GM19468 (cell line): ENCODE data around the gene APAF1.

Experiments used
- ATAC-seq: cut with Tn5 transposase; IDR thresholded peaks from one replicate; pipeline ENCODE4 v1.9.1; 2021; ENCODE audit warnings: mild to moderate bottlenecking, moderate library complexity, moderate number of reproducible peaks; ENCODE audit not compliant: unreplicated experiment; ENCODE audit errors: extremely low read depth

APAF1 gene

DNA sequence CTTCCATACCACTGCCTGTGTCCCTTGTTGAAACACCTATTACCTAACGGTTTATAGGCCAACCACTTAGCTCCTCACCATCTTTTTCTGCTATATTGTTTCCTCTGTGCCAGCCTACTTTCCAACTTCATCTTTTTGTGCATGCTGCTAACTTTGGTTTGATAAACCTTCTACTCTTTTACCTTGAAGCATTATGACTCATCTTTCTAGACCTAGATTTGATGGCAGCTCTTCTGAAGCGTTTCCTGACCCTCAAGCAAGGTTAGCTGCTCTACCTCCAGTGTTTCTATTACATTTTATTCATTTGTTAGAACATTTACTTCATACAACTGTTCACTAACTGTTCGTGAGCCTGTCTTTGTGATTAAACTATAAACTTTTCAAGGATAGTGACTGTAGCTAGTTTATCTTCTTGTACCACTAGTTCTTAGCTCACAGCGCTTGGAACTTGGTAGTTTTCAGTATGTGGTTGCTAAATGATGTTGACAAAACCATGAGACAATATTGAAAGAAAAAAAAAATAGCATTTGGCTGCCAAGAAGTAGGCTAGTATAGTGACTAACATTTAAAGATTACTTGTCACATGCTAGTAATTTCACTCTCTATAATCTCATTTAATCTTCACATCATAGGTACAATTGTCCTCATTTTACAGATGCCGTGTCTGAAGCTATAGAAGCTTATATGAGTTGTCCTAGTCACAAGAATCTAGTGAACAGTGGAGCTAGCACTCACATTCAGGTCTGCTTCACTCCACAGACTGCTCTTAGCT is 79.5 kb downstream of the APAF1 start:
- ATAC-seq: no peak

DNA sequence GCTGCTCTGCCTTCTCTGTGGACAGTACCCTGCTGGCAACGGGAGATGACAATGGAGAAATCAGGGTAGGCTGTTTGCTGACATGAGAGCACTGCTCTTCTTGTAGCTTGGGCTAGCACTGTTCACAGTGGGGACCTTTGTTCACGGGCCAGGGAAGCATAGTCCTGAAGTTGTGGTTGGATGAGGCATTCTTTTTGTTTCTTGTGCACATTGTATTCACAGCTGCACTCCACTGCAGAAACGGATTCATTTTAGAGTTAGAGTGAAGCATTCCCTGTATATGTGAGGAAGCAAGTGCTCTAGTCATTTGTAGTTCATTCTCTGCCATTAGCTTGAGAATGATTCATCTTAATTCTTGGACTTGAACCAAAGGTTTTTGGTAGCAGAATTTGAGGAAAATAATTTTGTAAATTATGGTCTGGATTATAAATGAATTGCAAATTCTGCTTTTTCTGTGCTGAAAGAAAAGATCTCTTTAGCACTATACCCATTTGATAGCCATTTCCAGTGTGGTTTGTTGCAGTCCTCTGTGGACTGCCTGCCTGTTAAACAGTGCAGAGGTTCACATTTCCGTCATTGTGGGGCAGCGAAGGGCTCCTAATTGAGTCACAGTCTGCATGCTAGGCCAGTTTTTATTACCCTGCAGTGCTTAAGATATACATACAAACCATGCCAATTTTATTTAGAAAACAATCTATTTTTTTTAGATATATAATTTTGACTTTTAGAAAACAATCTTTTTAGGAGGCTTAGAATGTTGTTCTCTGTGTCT is 80.6 kb downstream of the APAF1 start:
- ATAC-seq: peak; percentile 49

DNA sequence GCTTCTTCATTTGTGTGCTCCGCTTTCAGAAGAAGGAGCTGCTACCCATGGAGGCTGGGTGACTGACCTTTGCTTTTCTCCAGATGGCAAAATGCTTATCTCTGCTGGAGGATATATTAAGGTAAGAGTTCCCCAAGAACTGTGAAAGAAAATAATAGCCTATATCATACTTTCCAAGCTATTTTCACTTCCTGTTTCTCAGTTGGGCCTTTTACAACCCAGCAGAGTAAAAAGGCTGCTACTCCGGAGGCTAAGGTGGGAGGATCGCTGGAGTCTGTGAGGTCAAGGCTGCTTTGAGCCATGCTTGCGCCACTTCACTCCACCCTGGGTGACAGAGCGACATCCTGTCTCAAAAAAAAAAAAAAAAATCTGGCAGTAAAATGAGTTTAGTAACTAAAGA is 82.1 kb downstream of the APAF1 start:
- ATAC-seq: no peak

DNA sequence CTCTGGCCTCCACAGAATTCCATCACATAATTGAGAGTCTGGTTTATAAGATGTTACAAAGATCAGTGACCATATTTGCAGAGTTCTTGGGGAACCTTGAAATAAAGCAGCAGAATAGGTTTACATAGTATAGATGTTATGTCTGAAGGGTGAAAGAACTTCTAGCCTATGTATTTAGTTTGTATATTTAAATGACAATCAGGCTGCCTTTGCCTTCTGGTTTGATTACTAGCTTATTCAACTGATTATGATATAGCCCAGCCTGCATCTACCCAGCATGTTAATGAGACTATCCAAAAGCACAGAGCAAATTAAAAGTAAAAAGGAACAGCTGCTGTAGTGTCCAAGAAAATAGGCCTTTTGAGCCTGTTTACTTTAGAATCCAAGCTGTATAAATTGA is 85.3 kb downstream of the APAF1 start:
- ATAC-seq: no peak

DNA sequence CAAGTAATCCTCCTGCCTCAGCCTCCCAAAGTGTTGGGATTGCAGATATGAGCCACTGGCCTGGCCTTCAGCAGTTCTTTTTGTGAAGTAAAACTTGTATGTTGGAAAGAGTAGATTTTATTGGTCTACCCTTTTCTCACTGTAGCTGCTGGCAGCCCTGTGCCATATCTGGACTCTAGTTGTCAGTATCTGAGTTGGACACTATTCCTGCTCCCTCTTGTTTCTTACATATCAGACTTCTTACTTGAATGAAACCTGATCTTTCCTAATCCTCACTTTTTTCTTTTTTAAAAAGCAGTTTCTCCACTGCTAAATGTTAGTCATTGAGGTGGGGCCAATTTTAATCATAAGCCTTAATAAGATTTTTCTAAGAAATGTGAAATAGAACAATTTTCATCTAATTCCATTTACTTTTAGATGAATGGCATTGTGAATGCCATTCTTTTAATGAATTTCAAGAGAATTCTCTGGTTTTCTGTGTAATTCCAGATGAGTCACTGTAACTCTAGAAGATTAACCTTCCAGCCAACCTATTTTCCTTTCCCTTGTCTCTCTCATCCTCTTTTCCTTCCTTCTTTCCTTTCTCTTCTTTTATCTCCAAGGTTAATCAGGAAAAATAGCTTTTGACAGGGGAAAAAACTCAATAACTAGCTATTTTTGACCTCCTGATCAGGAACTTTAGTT is 88.7 kb downstream of the APAF1 start:
- no peak for ATAC-seq

DNA sequence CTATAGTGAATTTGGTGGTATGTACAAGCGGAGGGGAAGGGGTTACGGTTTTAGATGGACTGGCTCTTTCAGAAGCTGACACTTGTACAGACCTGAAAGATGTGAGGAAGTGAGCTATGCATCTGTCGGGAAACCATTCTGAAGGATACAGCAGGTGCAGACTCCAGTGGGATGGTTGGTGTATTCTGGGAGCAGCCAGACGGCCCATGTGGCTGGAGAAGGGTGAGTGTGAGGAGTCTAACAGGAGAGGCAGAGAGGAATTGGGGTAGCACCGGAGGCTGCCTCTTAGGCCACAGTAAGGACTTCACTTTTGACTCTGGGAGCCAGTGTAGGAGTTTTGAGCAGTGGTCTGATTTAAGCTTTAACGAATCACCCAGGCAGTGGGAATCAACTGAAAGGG is 90.7 kb downstream of the APAF1 start:
- ATAC-seq: no peak

DNA sequence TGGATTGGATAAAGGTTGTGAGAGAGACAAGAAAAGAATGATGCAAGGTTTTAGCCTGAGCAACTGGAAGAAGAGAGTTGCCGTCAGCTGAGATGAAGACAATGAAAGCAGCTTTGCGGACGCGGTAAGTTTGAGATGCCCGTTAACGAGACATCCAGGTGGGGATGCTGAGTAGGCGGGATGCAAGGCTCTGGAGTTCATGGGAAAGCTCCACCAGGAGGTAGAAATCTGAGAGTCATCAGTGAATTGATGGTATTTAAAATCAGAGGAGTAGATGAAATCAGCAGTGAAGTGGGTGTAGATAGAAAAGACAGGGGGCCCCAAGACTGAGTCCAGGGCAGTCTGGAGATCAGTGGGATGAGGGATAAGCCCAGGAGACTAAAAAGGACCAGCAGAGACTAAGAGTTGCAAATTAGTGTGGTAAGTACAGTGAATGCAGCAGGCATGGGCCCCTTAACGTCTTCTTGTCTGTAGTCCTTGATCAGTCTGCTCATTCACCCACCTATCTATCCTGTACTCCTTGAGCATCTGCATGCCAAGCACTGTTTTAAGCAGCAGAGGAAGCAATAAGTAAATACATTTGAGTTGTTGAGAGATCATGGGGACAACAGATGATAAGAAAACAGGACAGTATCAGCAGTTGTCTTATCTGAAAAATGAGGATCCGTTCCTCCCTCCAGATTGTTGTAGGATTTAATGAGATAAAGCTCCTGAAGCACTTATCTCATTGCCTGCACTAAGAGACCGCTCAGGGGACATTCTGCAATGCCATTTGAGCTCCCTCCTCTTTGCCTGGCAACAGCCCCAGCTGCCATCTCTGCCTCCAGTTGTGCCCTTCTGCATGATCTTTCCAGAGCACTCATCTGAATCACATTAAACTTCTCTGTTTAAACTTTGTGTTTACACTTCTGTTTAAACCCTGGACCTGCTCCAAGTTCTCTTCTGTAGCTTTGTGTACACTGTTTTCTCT is 91.5 kb downstream of the APAF1 start:
- ATAC-seq: no peak

DNA sequence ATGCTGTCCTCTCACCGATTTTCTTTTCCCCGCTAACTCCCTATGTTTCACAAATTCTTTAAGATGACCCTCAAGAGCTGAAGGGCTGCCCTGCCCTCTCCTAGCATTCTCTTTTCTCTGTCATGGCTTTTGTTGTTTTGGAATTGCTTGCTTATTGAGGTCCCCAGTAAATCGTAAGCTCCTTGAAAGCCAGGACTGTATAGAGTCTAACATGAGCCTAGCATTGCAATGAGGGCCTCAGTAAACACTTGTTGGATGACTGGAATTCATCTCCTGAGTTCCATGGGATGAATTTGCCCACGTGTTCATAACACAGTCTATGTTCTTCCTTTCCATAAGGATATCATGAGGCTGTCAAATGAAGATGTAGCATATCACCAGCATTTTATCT is 92.2 kb downstream of the APAF1 start:
- no peak for ATAC-seq

DNA sequence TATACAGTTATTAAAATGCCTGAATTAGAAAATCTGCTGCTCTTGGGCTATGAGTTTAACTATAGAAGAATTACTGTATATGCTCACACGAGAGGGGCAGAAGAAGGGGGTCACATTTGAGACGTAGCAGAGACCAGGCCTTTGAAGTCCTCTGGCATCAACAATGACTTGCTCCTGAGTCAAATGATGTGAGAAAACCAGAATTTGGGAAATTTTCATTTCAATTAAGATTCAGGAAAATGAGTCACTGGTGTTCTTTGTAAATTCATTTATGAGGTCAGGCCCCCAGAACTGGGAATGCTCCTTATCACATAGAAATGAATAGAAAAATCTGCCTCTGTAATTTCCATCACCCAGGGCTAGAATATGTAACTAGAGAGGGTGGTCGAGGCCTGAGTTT is 92.9 kb downstream of the APAF1 start:
- ATAC-seq: no peak

DNA sequence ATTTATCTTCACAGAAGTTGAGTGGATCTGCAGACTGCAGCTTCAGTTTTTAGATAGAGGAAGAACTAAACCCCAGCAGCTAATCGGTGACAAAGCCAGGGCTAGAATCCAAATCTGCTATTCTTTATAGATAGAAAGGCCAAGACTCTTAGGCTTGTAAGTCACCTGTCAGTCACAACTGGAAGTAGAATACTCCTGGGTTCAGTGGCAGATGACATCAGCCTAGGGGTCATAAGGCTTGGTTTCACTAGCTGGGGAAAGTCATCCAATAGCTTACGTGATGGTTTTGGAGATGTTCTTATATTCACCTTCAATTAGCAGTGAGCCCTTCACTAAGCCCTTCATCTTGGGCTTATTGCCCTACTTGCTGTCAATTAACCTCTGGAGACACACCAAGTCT is 93.4 kb downstream of the APAF1 start:
- ATAC-seq: no peak

DNA sequence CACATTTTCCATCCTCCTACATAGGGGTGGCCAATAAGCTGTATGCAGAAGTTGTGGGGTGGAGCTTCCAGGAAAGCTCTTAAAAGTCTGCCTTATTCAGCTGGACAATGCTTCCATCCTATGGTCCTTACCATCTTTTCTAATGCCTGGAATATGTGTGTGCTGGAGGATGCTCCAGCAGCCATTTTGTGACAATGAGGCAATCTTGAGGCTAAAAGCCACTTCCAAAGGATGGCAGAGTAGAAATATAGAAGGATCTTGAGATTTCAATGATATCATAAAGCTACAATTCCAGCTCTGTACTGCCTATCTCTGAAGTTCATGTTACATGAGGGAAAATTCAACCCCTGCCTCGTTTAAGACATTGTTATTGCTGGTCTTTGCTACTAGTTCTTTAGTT is 95.7 kb downstream of the APAF1 start:
- ATAC-seq: no peak

DNA sequence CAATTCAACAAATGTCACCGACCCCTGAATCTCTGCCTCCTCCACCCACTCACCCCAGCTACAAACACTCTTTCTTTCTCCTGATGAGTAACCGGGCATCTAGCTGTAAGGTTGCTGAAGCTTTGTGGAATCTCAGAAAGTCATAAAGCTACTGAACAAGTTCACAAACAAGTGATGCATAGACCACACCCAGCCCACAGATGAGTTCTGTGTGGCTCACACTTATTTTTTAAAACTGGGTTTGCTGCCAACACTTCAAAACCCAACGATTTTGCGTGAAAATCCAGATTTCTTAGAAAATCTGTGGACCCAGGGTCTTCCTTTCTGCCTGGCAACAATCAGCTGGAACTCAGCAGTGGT is 96.1 kb downstream of the APAF1 start:
- ATAC-seq: no peak

DNA sequence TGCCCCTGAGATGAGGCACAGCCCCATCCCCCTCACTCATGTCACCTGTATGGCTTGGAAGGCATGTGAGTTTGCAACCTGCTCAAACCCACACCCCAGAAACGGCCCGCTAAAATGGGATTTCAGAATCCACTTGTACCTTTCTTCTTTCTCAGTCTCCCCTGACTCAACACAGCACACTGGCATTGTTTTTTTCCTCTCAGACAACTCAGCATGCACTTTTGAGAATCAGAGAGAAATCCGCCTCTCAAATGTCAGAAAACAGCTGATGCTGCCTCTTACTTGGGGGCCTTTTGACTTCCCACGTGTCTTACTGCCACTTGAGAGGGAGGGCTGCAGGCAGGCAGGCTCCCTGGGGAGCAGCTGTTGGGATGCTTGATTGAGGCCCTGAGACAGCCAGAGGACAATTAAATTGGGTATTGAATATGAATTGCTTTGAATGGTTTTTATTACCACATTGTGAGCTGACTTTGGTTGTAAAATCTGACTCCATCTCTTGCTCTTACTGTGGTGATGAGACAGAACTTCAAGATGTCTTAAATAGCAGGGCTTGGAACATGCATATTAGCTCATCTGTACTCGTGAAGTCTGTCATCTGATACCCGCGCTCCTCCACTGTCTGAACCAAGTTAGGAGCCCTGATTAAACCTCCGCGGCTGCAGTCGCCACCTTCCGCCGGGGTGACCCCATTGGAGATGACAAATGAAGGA is 96.6 kb downstream of the APAF1 start:
- no peak for ATAC-seq

DNA sequence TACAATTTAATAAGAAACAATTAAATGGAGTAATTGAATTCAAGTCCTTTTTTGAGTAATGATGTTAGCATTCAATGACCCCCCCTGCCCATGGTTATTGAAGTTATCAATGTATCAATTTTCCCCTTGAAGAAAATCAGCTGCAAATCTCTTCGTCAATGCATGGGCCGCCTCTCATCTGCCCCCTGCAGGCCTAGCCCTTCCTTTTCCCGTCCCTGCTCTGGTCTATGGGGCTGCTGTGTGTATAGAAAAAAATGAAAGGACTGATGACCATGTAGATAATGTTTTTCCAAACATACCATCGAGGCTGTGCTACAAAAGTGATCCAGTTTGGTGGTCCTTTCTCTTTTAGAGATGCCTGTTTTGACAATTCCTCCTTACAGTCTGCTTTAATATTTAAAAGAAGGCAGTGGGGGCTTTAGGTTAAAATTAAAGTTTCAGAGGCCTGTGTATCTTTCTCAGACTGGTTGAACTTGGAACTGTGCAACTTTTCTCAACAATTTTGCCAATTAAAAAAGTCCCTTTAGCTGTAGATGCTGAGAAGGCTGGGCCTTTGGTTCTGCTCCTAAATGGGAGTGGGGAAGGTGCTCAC is 98.4 kb downstream of the APAF1 start:
- ATAC-seq: no peak

DNA sequence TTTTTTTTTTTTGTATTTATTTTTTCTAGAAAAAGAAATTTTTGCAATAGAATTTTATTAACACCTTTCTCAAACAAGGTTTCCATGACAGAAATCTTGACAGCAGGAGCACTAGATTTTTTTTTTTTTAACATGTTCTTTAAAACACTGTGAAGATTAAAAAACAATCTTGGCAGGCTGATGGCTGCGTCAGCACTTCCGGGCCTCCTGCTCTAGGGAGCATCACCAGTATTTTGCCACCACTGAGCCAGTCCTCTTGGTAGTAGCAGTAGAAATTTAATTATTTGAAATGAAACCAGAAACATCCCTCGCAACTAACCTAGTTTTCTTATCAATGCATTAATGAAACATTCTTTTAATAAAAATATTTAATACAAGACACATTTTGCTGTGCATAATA is 99.6 kb downstream of the APAF1 start:
- no peak for ATAC-seq

DNA sequence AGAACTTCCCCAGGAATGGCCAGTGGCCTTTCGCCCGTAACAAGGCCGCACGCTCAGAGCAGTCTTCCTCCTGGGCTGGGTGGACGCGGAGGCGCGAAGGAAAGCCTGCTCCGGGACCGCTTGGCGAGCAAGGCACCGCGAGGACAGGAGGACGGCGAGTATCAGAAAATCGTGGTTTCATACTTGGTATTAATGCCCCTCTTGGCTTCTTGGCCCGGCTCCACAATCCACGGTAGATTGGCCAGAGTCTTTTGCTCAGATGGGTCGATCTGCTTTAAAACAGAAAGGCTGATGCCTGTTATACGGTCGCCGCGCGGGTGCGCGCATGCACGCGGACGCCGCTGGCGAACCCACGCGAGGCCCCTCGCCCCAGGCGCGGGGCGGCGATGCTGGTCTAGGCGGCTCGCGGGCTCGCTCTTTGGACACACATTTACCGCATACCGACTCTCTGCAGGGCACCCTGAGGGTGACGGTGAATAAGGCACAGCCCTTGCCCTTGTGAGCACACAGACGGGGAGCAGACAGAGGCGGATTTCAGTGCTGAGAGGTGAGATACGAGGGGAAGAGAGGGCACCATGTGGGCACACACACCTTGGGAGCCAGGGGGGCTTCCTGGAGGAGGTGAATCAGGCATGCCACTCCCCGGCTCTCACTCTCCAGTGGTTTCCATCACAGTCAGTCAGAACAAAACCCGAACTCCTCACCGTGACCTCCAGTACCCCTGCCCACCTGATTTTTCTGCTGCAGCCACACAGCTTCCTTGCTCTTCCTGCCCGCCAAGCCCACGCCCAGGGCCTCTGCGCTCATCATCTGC is 100.7 kb downstream of the APAF1 start:
- no peak for ATAC-seq

DNA sequence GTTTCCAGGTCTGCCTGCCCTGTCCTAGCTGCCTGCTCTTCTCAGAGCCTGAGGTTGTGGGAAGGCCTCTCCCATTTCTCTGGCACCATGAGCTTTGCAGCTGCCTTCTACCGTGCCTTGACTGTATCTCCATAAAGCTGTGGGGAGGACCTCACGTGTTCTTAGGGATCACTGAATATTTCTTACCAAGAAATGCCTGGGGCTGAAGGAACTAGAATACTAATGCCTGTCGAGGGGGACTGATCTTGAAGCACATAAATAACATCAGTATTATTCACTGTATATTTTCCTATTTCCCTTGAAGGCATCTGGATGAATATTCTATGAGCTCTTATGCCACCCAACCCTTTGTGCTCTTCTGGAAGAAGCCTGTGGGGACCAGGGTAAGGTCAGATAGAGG is 103.4 kb downstream of the APAF1 start:
- no peak for ATAC-seq

DNA sequence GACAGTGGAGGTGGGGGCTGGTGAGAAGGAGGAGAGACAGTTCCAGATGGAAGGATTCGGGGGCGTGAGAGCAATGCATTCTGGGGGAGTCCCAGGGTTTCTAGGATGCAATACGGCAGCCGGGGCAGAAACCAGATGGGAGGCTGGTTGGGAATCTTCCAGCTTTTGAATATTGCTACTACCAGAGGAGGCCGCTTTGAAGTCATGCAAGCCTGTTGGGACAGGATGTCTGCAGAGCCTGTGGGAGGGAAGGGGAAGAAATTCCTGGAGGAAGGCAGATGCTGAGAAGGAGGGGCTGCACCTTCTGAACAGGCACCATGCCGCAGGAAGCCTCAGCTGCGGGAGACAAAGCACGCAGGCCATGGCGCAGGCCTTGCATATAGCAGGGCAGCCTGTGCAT is 105.4 kb downstream of the APAF1 start:
- ATAC-seq: no peak
